ENCODE data around the gene SGSM1. TPM values are rescaled to one million over a fixed set of nuclear protein-coding genes. Genes with fewer than 3 reads are reported as not detected.

SGSM1 gene
- polyA plus RNA-seq, 3 donors = not detected

DNA sequence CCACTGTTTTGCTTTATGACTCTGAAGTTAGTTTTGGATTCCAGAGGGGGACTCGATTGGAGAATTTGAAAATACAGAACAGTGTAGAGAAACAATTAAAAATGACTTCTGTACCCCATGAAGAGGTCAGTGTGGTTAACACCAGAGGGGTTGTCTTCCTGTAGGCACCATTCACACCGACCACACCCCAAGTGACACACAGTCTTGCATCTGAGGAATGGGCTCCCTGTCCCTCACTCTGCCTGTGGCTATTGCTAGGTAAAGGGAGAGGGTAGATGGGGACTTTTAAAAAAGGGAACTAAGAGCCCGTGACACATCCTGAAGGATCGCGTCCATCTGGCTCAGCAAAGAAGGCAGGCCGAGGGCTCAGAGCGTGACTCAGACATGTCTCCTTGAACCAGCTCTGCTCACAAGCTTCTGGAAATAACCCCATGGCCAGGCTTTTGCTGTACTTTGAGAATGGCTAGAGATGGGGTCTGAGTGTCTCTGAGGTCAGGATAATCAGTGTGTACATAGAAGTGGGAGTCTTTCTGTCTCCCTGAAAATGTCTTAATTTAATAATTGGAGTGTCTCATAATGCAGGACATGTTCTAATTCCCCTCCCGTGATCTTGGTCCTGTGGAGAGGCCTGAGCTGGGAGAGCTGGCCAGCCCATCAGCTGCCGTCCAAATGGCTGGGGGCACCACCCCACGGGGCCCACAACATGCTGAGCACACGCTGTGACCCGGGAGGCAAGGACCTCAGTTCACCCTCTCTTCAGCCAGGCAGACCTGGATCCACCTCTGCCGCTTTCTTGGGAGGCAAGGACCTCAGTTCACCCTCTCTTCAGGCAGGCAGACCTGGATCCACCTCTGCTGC is 39.3 kb downstream of the SGSM1 start:
- Histone ChIP-seq H3K27me3 (ENCODE audit: control insufficient read depth in 2 of 2, insufficient read depth in 2 of 2, low read length in 2 of 2) (no peaks in the 10 kb centered on the region), H3K79me2 (ENCODE audit: insufficient read depth, low read length) (no peaks in the 10 kb centered on the region), H3K9ac (ENCODE audit: insufficient read depth, low read length, poor library complexity, severe bottlenecking) (no peak overlapping the region), H4K20me1 (ENCODE audit: insufficient read depth, low read length) (no peaks in the 10 kb centered on the region), H3K9me3 (replicated peaks in 1 of 2; ENCODE audit: control insufficient read depth in 1 of 2, insufficient read depth in 1 of 2, low read length in 2 of 2) (no peaks in the 10 kb centered on the region), H3K36me3 (replicated peaks in 1 of 2; ENCODE audit: control insufficient read depth in 1 of 2, insufficient read depth in 2 of 2, low read length in 2 of 2) (no peaks in the 10 kb centered on the region), H3K4me2 (replicated peaks; ENCODE audit: extremely low read depth, low read length, poor library complexity, severe bottlenecking) (no peak overlapping the region), H2AFZ (ENCODE audit: insufficient read depth, low read depth, low read length, poor library complexity, severe bottlenecking) (no peak overlapping the region), H3K27ac (ENCODE audit: low read depth in 1 of 2, low read length in 2 of 2) (no peak overlapping the region), H3K4me3 (replicated peaks in 1 of 3; ENCODE audit: low read depth in 2 of 3, low read length in 3 of 3) (no peak overlapping the region), H3K4me1 (ENCODE audit: control insufficient read depth in 1 of 2, insufficient read depth in 2 of 2, low read length in 2 of 2) (no peaks in the 10 kb centered on the region)
- WGBS (ENCODE audit: insufficient coverage) = 49% methylated on average over 11 of the region's 13 CpGs
- Mint-ChIP-seq H3K27me3 (ENCODE audit: low read depth in 3 of 3) (peaks cover 0 to 2% (median 0%) of the 10 kb centered on the region in 3 donors), H3K36me3 (no peaks in the 10 kb centered on the region), H3K9me3 (peaks cover 0 to 2% (median 0%) of the 10 kb centered on the region in 7 donors), H3K27ac (no peak overlapping the region), H3K4me1 (peaks cover 2% of the 10 kb centered on the region), H3K4me3 (no peak overlapping the region)
- intact Hi-C loops (cut with micrococcal nuclease) = loop anchor here in 1 of 2 donors (5.0 kb wide), 1 partner anchor 73 kb away; the partner anchor contains the start of gene PIWIL3
- peak; percentile 7 to 61 (median 10) for DNase-seq
- TF ChIP-seq, protein P1, sequence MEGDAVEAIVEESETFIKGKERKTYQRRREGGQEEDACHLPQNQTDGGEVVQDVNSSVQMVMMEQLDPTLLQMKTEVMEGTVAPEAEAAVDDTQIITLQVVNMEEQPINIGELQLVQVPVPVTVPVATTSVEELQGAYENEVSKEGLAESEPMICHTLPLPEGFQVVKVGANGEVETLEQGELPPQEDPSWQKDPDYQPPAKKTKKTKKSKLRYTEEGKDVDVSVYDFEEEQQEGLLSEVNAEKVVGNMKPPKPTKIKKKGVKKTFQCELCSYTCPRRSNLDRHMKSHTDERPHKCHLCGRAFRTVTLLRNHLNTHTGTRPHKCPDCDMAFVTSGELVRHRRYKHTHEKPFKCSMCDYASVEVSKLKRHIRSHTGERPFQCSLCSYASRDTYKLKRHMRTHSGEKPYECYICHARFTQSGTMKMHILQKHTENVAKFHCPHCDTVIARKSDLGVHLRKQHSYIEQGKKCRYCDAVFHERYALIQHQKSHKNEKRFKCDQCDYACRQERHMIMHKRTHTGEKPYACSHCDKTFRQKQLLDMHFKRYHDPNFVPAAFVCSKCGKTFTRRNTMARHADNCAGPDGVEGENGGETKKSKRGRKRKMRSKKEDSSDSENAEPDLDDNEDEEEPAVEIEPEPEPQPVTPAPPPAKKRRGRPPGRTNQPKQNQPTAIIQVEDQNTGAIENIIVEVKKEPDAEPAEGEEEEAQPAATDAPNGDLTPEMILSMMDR (IDR thresholded peaks at IDR 0.05) = no peak

DNA sequence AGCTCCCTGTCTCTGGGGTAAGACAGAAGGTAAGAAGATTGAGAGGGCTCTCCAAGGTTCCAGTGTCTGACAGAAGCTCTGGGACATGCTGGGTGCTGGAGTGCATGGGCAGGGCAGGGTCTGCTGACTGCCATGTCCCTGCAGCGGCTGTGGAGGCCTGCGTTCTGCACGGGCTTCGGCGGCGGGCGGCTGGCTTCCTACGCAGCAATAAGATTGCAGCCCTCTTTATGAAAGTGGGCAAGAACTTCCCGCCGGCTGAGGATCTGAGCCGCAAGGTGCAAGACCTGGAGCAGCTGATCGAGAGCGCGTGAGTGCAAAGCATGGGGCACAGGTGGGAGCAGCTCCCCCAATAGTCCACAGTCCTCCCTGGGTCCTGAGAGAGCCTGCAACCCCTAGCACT is 41.5 kb downstream of the SGSM1 start:
- H2AFZ ChIP-seq (ENCODE audit: insufficient read depth, low read depth, low read length, poor library complexity, severe bottlenecking) = no peak overlapping the region
- DNase-seq = no peak
- no peaks in the 10 kb centered on the region for H3K36me3 Mint-ChIP-seq
- no peaks in the 10 kb centered on the region for H3K27me3 ChIP-seq (ENCODE audit: control insufficient read depth in 2 of 2, insufficient read depth in 2 of 2, low read length in 2 of 2)
- H3K9me3 ChIP-seq (replicated peaks in 1 of 2; ENCODE audit: control insufficient read depth in 1 of 2, insufficient read depth in 1 of 2, low read length in 2 of 2) = no peaks in the 10 kb centered on the region
- H3K9ac ChIP-seq (ENCODE audit: insufficient read depth, low read length, poor library complexity, severe bottlenecking) = no peak overlapping the region
- intact Hi-C loops (cut with micrococcal nuclease) = loop anchor here in 1 of 2 donors (5.0 kb wide), 1 partner anchor 75 kb away; the partner anchor contains the start of gene PIWIL3
- H3K4me2 ChIP-seq (replicated peaks; ENCODE audit: extremely low read depth, low read length, poor library complexity, severe bottlenecking) = no peak overlapping the region
- H3K4me1 ChIP-seq (ENCODE audit: control insufficient read depth in 1 of 2, insufficient read depth in 2 of 2, low read length in 2 of 2) = no peaks in the 10 kb centered on the region
- H3K36me3 ChIP-seq (replicated peaks in 1 of 2; ENCODE audit: control insufficient read depth in 1 of 2, insufficient read depth in 2 of 2, low read length in 2 of 2) = no peaks in the 10 kb centered on the region
- 96% methylated on average over 14 of the region's 14 CpGs for WGBS (ENCODE audit: insufficient coverage)
- H3K27me3 Mint-ChIP-seq (ENCODE audit: low read depth in 3 of 3) = peaks cover 2 to 5% (median 3%) of the 10 kb centered on the region in 3 donors
- H3K4me3 Mint-ChIP-seq = no peak overlapping the region
- no peak overlapping the region for H3K27ac ChIP-seq (ENCODE audit: low read depth in 1 of 2, low read length in 2 of 2)
- TF ChIP-seq, protein P1 (IDR thresholded peaks at IDR 0.05) = no peak
- no peaks in the 10 kb centered on the region for H3K79me2 ChIP-seq (ENCODE audit: insufficient read depth, low read length)
- H3K9me3 Mint-ChIP-seq = peaks cover 0 to 2% (median 0%) of the 10 kb centered on the region in 7 donors
- H4K20me1 ChIP-seq (ENCODE audit: insufficient read depth, low read length) = no peaks in the 10 kb centered on the region
- peaks cover 2% of the 10 kb centered on the region for H3K4me1 Mint-ChIP-seq
- H3K27ac Mint-ChIP-seq = no peak overlapping the region
- H3K4me3 ChIP-seq (replicated peaks in 1 of 3; ENCODE audit: low read depth in 2 of 3, low read length in 3 of 3) = no peak overlapping the region

All from CD14-positive monocyte (primary cell).